HFFc6 (cell line): ENCODE results near the gene NRP1. TPM values are rescaled to one million over a fixed set of nuclear protein-coding genes. Genes with fewer than 3 reads are reported as not detected.

Source experiments
- DNase-seq: peaks from one replicate; pipeline ENCODE4 v3.0.0-alpha.2; 2018
- H3K27ac Mint-ChIP-seq: 2 replicates; pipeline ENCODE4 v1.8.0; 2020; ENCODE audit warnings: mild to moderate bottlenecking, mixed read lengths
- H3K27me3 Mint-ChIP-seq: 2 replicates; pipeline ENCODE4 v1.8.0; 2021; ENCODE audit warnings: mild to moderate bottlenecking, moderate library complexity, mixed read lengths; ENCODE audit not compliant: insufficient read depth
- H3K36me3 Mint-ChIP-seq: 2 replicates; pipeline ENCODE4 v1.8.0; 2021; ENCODE audit warnings: low read depth, mixed read lengths
- H3K4me1 Mint-ChIP-seq: 2 replicates; pipeline ENCODE4 v1.8.0; 2020; ENCODE audit warnings: low read depth, mixed read lengths
- H3K4me3 Mint-ChIP-seq: 2 replicates; pipeline ENCODE4 v1.8.0; 2020; ENCODE audit warnings: mild to moderate bottlenecking, moderate library complexity, mixed read lengths
- H3K9me3 Mint-ChIP-seq: 2 replicates; pipeline ENCODE4 v1.8.0; 2020; ENCODE audit warnings: mild to moderate bottlenecking, mixed read lengths
- CTCF ChIP-seq: fragments of 200-600 bp; sonication (generic); IDR thresholded peaks from 2 replicates; pipeline ENCODE4 v1.5.0; 2021; ENCODE audit warnings: antibody characterized with exemption, mild to moderate bottlenecking
- total RNA-seq, 6 experiments: library from RNA; stranded (reverse); fragmentation: NEBNext Ultra II Directional; extraction: Animal tissue kit (Norgen Biotek cat#: 25700); gene quantifications; 2 replicates in 1 of 6; 3 replicates in 5 of 6; pipeline ENCODE4 v1.2.3, GENCODE V29; 2021

NRP1 gene
- total RNA-seq, 6 experiments from 2014 or later = 136 to 164 (median 147) TPM

- H3K27ac Mint-ChIP-seq = peak overlapping the region; percentile 24; the same call in 1 of the 2 replicates
- peak overlapping the region; percentile 8; the same call in 1 of the 2 replicates for H3K4me3 Mint-ChIP-seq
- no peaks in the 10 kb centered on the region for H3K36me3 Mint-ChIP-seq
- TF ChIP-seq CTCF = no peak
- no peaks in the 10 kb centered on the region for H3K9me3 Mint-ChIP-seq
- peaks cover 23% of the 10 kb centered on the region for H3K4me1 Mint-ChIP-seq
- H3K27me3 Mint-ChIP-seq = no peaks in the 10 kb centered on the region
- DNase-seq = peak; percentile 49
These were observed 17.7 kb upstream of the NRP1 start for GRCh38 chr10:33352175-33352574.

GRCh38 chr10:33350041-33350440 is 15.6 kb upstream of the NRP1 start:
- no peaks in the 10 kb centered on the region for H3K36me3 Mint-ChIP-seq
- no peak for DNase-seq
- peaks cover 1% of the 10 kb centered on the region; the same call in 1 of the 2 replicates for H3K9me3 Mint-ChIP-seq
- H3K4me1 Mint-ChIP-seq = peaks cover 45% of the 10 kb centered on the region
- no peak overlapping the region for H3K4me3 Mint-ChIP-seq
- no peak overlapping the region for H3K27ac Mint-ChIP-seq
- no peaks in the 10 kb centered on the region for H3K27me3 Mint-ChIP-seq
- TF ChIP-seq CTCF = no peak

GRCh38 chr10:33349268-33349667 is 14.8 kb upstream of the NRP1 start:
- TF ChIP-seq CTCF = no peak
- H3K4me1 Mint-ChIP-seq = peaks cover 52% of the 10 kb centered on the region
- H3K27ac Mint-ChIP-seq = no peak overlapping the region
- peaks cover 8% of the 10 kb centered on the region for H3K9me3 Mint-ChIP-seq
- DNase-seq = no peak
- H3K27me3 Mint-ChIP-seq = no peaks in the 10 kb centered on the region
- H3K4me3 Mint-ChIP-seq = no peak overlapping the region
- peaks cover 7% of the 10 kb centered on the region for H3K36me3 Mint-ChIP-seq

GRCh38 chr10:33347211-33347610 is 12.7 kb upstream of the NRP1 start:
- Mint-ChIP-seq H3K9me3 (peaks cover 8% of the 10 kb centered on the region), H3K4me3 (peak overlapping the region; percentile 76), H3K27me3 (no peaks in the 10 kb centered on the region), H3K4me1 (peaks cover 67% of the 10 kb centered on the region), H3K27ac (peak overlapping the region; percentile 85), H3K36me3 (peaks cover 7% of the 10 kb centered on the region)
- no peak for DNase-seq
- TF ChIP-seq CTCF = no peak

- no peak for TF ChIP-seq CTCF
- Mint-ChIP-seq H3K4me3 (no peak overlapping the region), H3K27ac (no peak overlapping the region), H3K27me3 (no peaks in the 10 kb centered on the region), H3K4me1 (peaks cover 82% of the 10 kb centered on the region), H3K36me3 (peaks cover 7% of the 10 kb centered on the region), H3K9me3 (peaks cover 8% of the 10 kb centered on the region)
- no peak for DNase-seq
These were observed 10.8 kb upstream of the NRP1 start for GRCh38 chr10:33345236-33345635.

GRCh38 chr10:33344676-33345075 is 10.2 kb upstream of the NRP1 start:
- Mint-ChIP-seq H3K4me1 (peaks cover 82% of the 10 kb centered on the region), H3K9me3 (peaks cover 8% of the 10 kb centered on the region), H3K4me3 (no peak overlapping the region), H3K27me3 (no peaks in the 10 kb centered on the region), H3K36me3 (peaks cover 7% of the 10 kb centered on the region), H3K27ac (no peak overlapping the region)
- DNase-seq = no peak
- no peak for TF ChIP-seq CTCF
